ENCODE measurements around the gene NFX1.

Gene NFX1

GRCh38 chr9:33254211-33254610, 36.1 kb upstream of the NFX1 start:
- no peak overlapping the region for H3K9ac ChIP-seq (ENCODE audit: low read length)
- no peak overlapping the region for H3K27ac ChIP-seq (ENCODE audit: low read depth, low read length)
- H3K4me1 ChIP-seq (ENCODE audit: control insufficient read depth, insufficient read depth, low read length) = no peaks in the 10 kb centered on the region
- H3K27me3 ChIP-seq (ENCODE audit: control insufficient read depth, insufficient read depth, low read length) = no peaks in the 10 kb centered on the region
- H3K4me3 ChIP-seq (ENCODE audit: low read depth, low read length) = no peak overlapping the region
- H3K36me3 ChIP-seq (ENCODE audit: control insufficient read depth, insufficient read depth, low read length) = peaks cover 64% of the 10 kb centered on the region
- H3K9me3 ChIP-seq (ENCODE audit: control insufficient read depth, insufficient read depth, low read depth, low read length) = no peaks in the 10 kb centered on the region

GRCh38 chr9:33255014-33255413, 35.3 kb upstream of the NFX1 start:
- Histone ChIP-seq H3K27me3 (ENCODE audit: control insufficient read depth, insufficient read depth, low read length) (no peaks in the 10 kb centered on the region), H3K9ac (ENCODE audit: low read length) (no peak overlapping the region), H3K9me3 (ENCODE audit: control insufficient read depth, insufficient read depth, low read depth, low read length) (no peaks in the 10 kb centered on the region), H3K27ac (ENCODE audit: low read depth, low read length) (no peak overlapping the region), H3K36me3 (ENCODE audit: control insufficient read depth, insufficient read depth, low read length) (peaks cover 72% of the 10 kb centered on the region), H3K4me1 (ENCODE audit: control insufficient read depth, insufficient read depth, low read length) (no peaks in the 10 kb centered on the region), H3K4me3 (ENCODE audit: low read depth, low read length) (no peak overlapping the region)

GRCh38 chr9:33255471-33255870, 34.8 kb upstream of the NFX1 start:
- Histone ChIP-seq H3K9ac (ENCODE audit: low read length) (no peak overlapping the region), H3K4me3 (ENCODE audit: low read depth, low read length) (no peak overlapping the region), H3K9me3 (ENCODE audit: control insufficient read depth, insufficient read depth, low read depth, low read length) (no peaks in the 10 kb centered on the region), H3K36me3 (ENCODE audit: control insufficient read depth, insufficient read depth, low read length) (peaks cover 77% of the 10 kb centered on the region), H3K4me1 (ENCODE audit: control insufficient read depth, insufficient read depth, low read length) (no peaks in the 10 kb centered on the region), H3K27me3 (ENCODE audit: control insufficient read depth, insufficient read depth, low read length) (no peaks in the 10 kb centered on the region), H3K27ac (ENCODE audit: low read depth, low read length) (no peak overlapping the region)

GRCh38 chr9:33256236-33256635, 34.1 kb upstream of the NFX1 start:
- H3K36me3 ChIP-seq (ENCODE audit: control insufficient read depth, insufficient read depth, low read length) = peaks cover 85% of the 10 kb centered on the region
- no peaks in the 10 kb centered on the region for H3K27me3 ChIP-seq (ENCODE audit: control insufficient read depth, insufficient read depth, low read length)
- H3K27ac ChIP-seq (ENCODE audit: low read depth, low read length) = no peak overlapping the region

GRCh38 chr9:33257276-33257675, 33.0 kb upstream of the NFX1 start:
- no peaks in the 10 kb centered on the region for H3K9me3 ChIP-seq (ENCODE audit: control insufficient read depth, insufficient read depth, low read depth, low read length)
- no peak overlapping the region for H3K9ac ChIP-seq (ENCODE audit: low read length)
- H3K27ac ChIP-seq (ENCODE audit: low read depth, low read length) = no peak overlapping the region
- H3K36me3 ChIP-seq (ENCODE audit: control insufficient read depth, insufficient read depth, low read length) = peaks cover 93% of the 10 kb centered on the region
- H3K27me3 ChIP-seq (ENCODE audit: control insufficient read depth, insufficient read depth, low read length) = no peaks in the 10 kb centered on the region
- no peak overlapping the region for H3K4me3 ChIP-seq (ENCODE audit: low read depth, low read length)
- H3K4me1 ChIP-seq (ENCODE audit: control insufficient read depth, insufficient read depth, low read length) = no peaks in the 10 kb centered on the region

More at GRCh38 chr9:33256236-33256635, 34.1 kb upstream of the NFX1 start:
- Histone ChIP-seq H3K4me1 (ENCODE audit: control insufficient read depth, insufficient read depth, low read length) (no peaks in the 10 kb centered on the region), H3K9ac (ENCODE audit: low read length) (no peak overlapping the region), H3K4me3 (ENCODE audit: low read depth, low read length) (no peak overlapping the region), H3K9me3 (ENCODE audit: control insufficient read depth, insufficient read depth, low read depth, low read length) (no peaks in the 10 kb centered on the region)

GRCh38 chr9:33260372-33260771, 29.9 kb upstream of the NFX1 start:
- no peak overlapping the region for H3K4me3 ChIP-seq (ENCODE audit: low read depth, low read length)
- no peak overlapping the region for H3K9ac ChIP-seq (ENCODE audit: low read length)
- H3K36me3 ChIP-seq (ENCODE audit: control insufficient read depth, insufficient read depth, low read length) = peaks cover 70% of the 10 kb centered on the region
- H3K9me3 ChIP-seq (ENCODE audit: control insufficient read depth, insufficient read depth, low read depth, low read length) = no peaks in the 10 kb centered on the region
- H3K27me3 ChIP-seq (ENCODE audit: control insufficient read depth, insufficient read depth, low read length) = no peaks in the 10 kb centered on the region
- no peak overlapping the region for H3K27ac ChIP-seq (ENCODE audit: low read depth, low read length)
- H3K4me1 ChIP-seq (ENCODE audit: control insufficient read depth, insufficient read depth, low read length) = peaks cover 6% of the 10 kb centered on the region

- peaks cover 61% of the 10 kb centered on the region for H3K36me3 ChIP-seq (ENCODE audit: control insufficient read depth, insufficient read depth, low read length)
- H3K9me3 ChIP-seq (ENCODE audit: control insufficient read depth, insufficient read depth, low read depth, low read length) = no peaks in the 10 kb centered on the region
- no peaks in the 10 kb centered on the region for H3K27me3 ChIP-seq (ENCODE audit: control insufficient read depth, insufficient read depth, low read length)
- H3K9ac ChIP-seq (ENCODE audit: low read length) = peak overlapping the region; percentile 91
- peak overlapping the region; percentile 88; the same call in 1 of the 2 replicates for H3K27ac ChIP-seq (ENCODE audit: low read depth, low read length)
- peaks cover 9% of the 10 kb centered on the region for H3K4me1 ChIP-seq (ENCODE audit: control insufficient read depth, insufficient read depth, low read length)
- peak overlapping the region; percentile 100 for H3K4me3 ChIP-seq (ENCODE audit: low read depth, low read length)
Observed at GRCh38 chr9:33263131-33264002, 26.9 kb upstream of the NFX1 start.

- H3K4me3 ChIP-seq (ENCODE audit: low read depth, low read length) = peak overlapping the region; percentile 100
- peaks cover 9% of the 10 kb centered on the region for H3K4me1 ChIP-seq (ENCODE audit: control insufficient read depth, insufficient read depth, low read length)
- peak overlapping the region; percentile 91 for H3K9ac ChIP-seq (ENCODE audit: low read length)
- peaks cover 61% of the 10 kb centered on the region for H3K36me3 ChIP-seq (ENCODE audit: control insufficient read depth, insufficient read depth, low read length)
- no peaks in the 10 kb centered on the region for H3K27me3 ChIP-seq (ENCODE audit: control insufficient read depth, insufficient read depth, low read length)
- H3K9me3 ChIP-seq (ENCODE audit: control insufficient read depth, insufficient read depth, low read depth, low read length) = no peaks in the 10 kb centered on the region
- H3K27ac ChIP-seq (ENCODE audit: low read depth, low read length) = peak overlapping the region; percentile 88; the same call in 1 of the 2 replicates
Observed at GRCh38 chr9:33264003-33264472, 26.3 kb upstream of the NFX1 start.

- peak within 1 kb of the TSS; percentile 88; the same call in 1 of the 2 replicates for H3K27ac ChIP-seq (ENCODE audit: low read depth, low read length)
- no peaks in the 10 kb centered on the region for H3K9me3 ChIP-seq (ENCODE audit: control insufficient read depth, insufficient read depth, low read depth, low read length)
- H3K4me3 ChIP-seq (ENCODE audit: low read depth, low read length) = peak within 1 kb of the TSS; percentile 100
- H3K9ac ChIP-seq (ENCODE audit: low read length) = peak within 1 kb of the TSS; percentile 91
- H3K36me3 ChIP-seq (ENCODE audit: control insufficient read depth, insufficient read depth, low read length) = peaks cover 57% of the 10 kb centered on the region
- no peaks in the 10 kb centered on the region for H3K27me3 ChIP-seq (ENCODE audit: control insufficient read depth, insufficient read depth, low read length)
- peaks cover 9% of the 10 kb centered on the region for H3K4me1 ChIP-seq (ENCODE audit: control insufficient read depth, insufficient read depth, low read length)
Observed at GRCh38 chr9:33264473-33265177, 25.7 kb upstream of the NFX1 start, which contains the start of the genes BAG1 and CHMP5. Gene BAG1 (minus strand): TSS chr9:33264708. Gene CHMP5 (plus strand): TSS chr9:33265049. CDS start chr9:33265079, 30 bp downstream.

- Histone ChIP-seq H3K9me3 (ENCODE audit: control insufficient read depth, insufficient read depth, low read depth, low read length) (no peaks in the 10 kb centered on the region), H3K27me3 (ENCODE audit: control insufficient read depth, insufficient read depth, low read length) (no peaks in the 10 kb centered on the region), H3K9ac (ENCODE audit: low read length) (peak overlapping the region; percentile 75), H3K4me1 (ENCODE audit: control insufficient read depth, insufficient read depth, low read length) (peaks cover 9% of the 10 kb centered on the region), H3K36me3 (ENCODE audit: control insufficient read depth, insufficient read depth, low read length) (peaks cover 56% of the 10 kb centered on the region), H3K4me3 (ENCODE audit: low read depth, low read length) (peak overlapping the region; percentile 100), H3K27ac (ENCODE audit: low read depth, low read length) (no peak overlapping the region)
Observed at GRCh38 chr9:33265211-33265865, 25.0 kb upstream of the NFX1 start.
